Osteoblast (primary cell): ENCODE results near the gene RBX1. TPM values are rescaled to one million over a fixed set of nuclear protein-coding genes. Genes with fewer than 3 reads are reported as not detected.

Source experiments
- DNase-seq: peaks from one replicate; pipeline ENCODE4 v3.0.0; 2011; ENCODE audit warnings: low spot score, mixed read lengths; ENCODE audit not compliant: insufficient read length; ENCODE audit errors: missing footprints
- H2AFZ ChIP-seq: 2 replicates; pipeline ENCODE4 v1.6.0; 2011; ENCODE audit warnings: mild to moderate bottlenecking, low read length
- H3K27ac ChIP-seq: 2 replicates; pipeline ENCODE4 v1.5.1; 2011; ENCODE audit warnings: mild to moderate bottlenecking, low read depth, low read length, moderate library complexity
- H3K27me3 ChIP-seq: 2 replicates; pipeline ENCODE4 v1.6.0; 2012; ENCODE audit warnings: mild to moderate bottlenecking, control low read depth, inconsistent platforms, low read length, moderate library complexity; ENCODE audit not compliant: insufficient read depth
- H3K36me3 ChIP-seq: 2 replicates; pipeline ENCODE4 v1.5.1; 2011; ENCODE audit warnings: mild to moderate bottlenecking, low read length, control low read depth, moderate library complexity; ENCODE audit not compliant: insufficient read depth
- H3K4me1 ChIP-seq: 2 replicates; pipeline ENCODE4 v1.5.1; 2011; ENCODE audit warnings: mild to moderate bottlenecking, low read length, control low read depth, moderate library complexity; ENCODE audit not compliant: insufficient read depth
- H3K4me2 ChIP-seq: 2 replicates; pipeline ENCODE4 v1.6.0; 2011; ENCODE audit warnings: mild to moderate bottlenecking, low read length; ENCODE audit not compliant: insufficient read depth
- H3K4me3 ChIP-seq: fragments of 200-600 bp; sonication (generic); 3 replicates; pipeline ENCODE4 v1.5.1; 2012; ENCODE audit warnings: mild to moderate bottlenecking, low read length, inconsistent platforms; ENCODE audit not compliant: insufficient read depth
- H3K79me2 ChIP-seq: 2 replicates; pipeline ENCODE4 v1.6.0; 2012; ENCODE audit warnings: mild to moderate bottlenecking, low read length, control low read depth, inconsistent platforms; ENCODE audit not compliant: insufficient read depth
- H3K9me3 ChIP-seq: 2 replicates; pipeline ENCODE4 v1.5.1; 2011; ENCODE audit warnings: low read depth, low read length, control low read depth
- H4K20me1 ChIP-seq: 2 replicates; pipeline ENCODE4 v1.6.0; 2012; ENCODE audit warnings: mild to moderate bottlenecking, low read length, control low read depth; ENCODE audit not compliant: insufficient read depth
- CTCF ChIP-seq: IDR thresholded peaks from 2 replicates; pipeline ENCODE4 v1.5.1; 2011; ENCODE audit warnings: mild to moderate bottlenecking, low read depth, low read length, moderate library complexity; ENCODE audit errors: extremely low read depth
- total RNA-seq: library from RNA; depleted of rRNA; stranded (reverse); fragments of >200 nt; gene quantifications from 2 replicates; pipeline ENCODE4 v1.2.3, GENCODE V29; 2012

Gene RBX1
- total RNA-seq, 1 donor: 28.2 TPM

- Histone ChIP-seq H4K20me1 (peaks cover 4% of the 10 kb centered on the region), H2AFZ (no peak overlapping the region), H3K9me3 (no peaks in the 10 kb centered on the region), H3K36me3 (peaks cover 37% of the 10 kb centered on the region), H3K4me1 (no peaks in the 10 kb centered on the region), H3K79me2 (no peaks in the 10 kb centered on the region), H3K27ac (no peak overlapping the region), H3K4me2 (no peak overlapping the region), H3K4me3 (no peak overlapping the region), H3K27me3 (no peaks in the 10 kb centered on the region)
- no peak for DNase-seq
- TF ChIP-seq CTCF: no peak
Observed at GRCh38 chr22:40972587-40972986, 21.4 kb downstream of the RBX1 start.

GRCh38 chr22:40973144-40973543, 22.0 kb downstream of the RBX1 start:
- no peak overlapping the region for H3K4me3 ChIP-seq
- no peak overlapping the region for H2AFZ ChIP-seq
- H3K36me3 ChIP-seq: peaks cover 32% of the 10 kb centered on the region
- no peaks in the 10 kb centered on the region for H3K27me3 ChIP-seq
- no peaks in the 10 kb centered on the region for H3K79me2 ChIP-seq
- no peak overlapping the region for H3K4me2 ChIP-seq
- no peak overlapping the region for H3K27ac ChIP-seq
- H4K20me1 ChIP-seq: peaks cover 4% of the 10 kb centered on the region
- H3K9me3 ChIP-seq: no peaks in the 10 kb centered on the region
- TF ChIP-seq CTCF: no peak
- DNase-seq: no peak
- no peaks in the 10 kb centered on the region for H3K4me1 ChIP-seq

DNA sequence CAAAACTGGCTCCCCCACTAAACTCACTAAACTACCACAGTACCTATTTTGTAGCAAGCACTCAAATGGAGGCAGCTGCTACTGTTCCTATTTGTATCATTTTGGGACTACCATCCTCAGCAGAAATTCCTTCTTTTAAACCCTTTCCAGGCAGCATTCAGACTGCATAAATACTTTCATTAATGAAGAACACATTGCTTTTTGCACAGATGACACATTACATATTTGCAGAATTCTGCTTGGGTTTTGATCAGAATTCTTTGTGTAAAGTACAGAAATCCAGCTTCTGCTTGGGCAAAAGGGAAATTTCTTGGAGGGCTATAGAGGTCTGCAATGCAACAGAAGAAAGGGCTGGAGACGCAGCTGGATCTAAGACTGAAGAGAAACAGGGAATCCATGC, 24.2 kb downstream of the RBX1 start:
- no peak overlapping the region for H3K4me2 ChIP-seq
- no peaks in the 10 kb centered on the region for H3K4me1 ChIP-seq
- no peak for DNase-seq
- H3K9me3 ChIP-seq: no peaks in the 10 kb centered on the region
- peaks cover 14% of the 10 kb centered on the region for H3K36me3 ChIP-seq
- H3K4me3 ChIP-seq: no peak overlapping the region
- no peak overlapping the region for H3K27ac ChIP-seq
- H3K79me2 ChIP-seq: no peaks in the 10 kb centered on the region
- H4K20me1 ChIP-seq: peaks cover 4% of the 10 kb centered on the region
- no peak overlapping the region for H2AFZ ChIP-seq
- no peaks in the 10 kb centered on the region for H3K27me3 ChIP-seq
- TF ChIP-seq CTCF: no peak

DNA sequence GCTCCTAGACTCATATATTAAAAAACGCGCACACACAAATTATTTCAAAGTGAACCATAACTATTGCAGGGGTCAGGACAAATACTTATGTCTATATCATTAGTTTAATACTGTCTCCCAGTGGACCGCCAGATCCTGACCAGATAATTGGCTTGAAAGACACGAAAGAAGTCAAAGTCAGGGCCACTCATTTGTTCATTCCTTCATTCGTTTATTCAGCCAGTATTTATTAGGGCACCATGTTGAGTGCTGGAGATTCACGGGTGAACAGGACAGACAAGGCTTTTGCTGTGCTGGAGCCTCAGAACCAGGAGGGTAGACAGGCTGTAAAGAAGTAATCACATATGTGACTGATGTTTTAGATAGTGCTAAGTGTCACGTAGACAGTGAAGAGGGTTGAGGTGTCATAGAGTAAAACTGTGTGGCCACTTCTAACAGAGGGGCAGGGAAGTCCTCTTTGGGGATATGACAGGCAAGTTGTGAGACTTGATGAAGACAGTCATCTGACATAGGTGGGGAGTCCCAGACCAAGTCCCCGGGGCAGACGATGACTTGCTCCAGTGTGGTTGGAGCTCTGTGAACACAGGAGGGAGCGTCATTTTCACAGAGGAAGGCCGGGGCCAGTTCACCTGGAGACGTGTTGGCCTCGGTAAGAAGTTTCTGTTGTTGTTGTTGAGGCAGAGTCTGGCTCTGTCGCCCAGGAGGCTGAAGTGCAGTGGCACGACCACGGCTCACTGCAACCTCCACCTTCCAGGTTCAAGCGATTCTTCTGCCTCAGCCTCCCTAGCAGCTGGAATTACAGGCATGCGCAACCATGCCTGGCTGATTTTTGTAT, 25.9 kb downstream of the RBX1 start:
- H3K79me2 ChIP-seq: no peaks in the 10 kb centered on the region
- H3K4me3 ChIP-seq: no peak overlapping the region
- H3K27me3 ChIP-seq: no peaks in the 10 kb centered on the region
- no peaks in the 10 kb centered on the region for H3K4me1 ChIP-seq
- no peak overlapping the region for H2AFZ ChIP-seq
- H3K4me2 ChIP-seq: no peak overlapping the region
- no peak overlapping the region for H3K27ac ChIP-seq
- no peaks in the 10 kb centered on the region for H3K9me3 ChIP-seq
- peak; percentile 55 for DNase-seq
- peaks cover 9% of the 10 kb centered on the region for H3K36me3 ChIP-seq
- TF ChIP-seq CTCF: no peak
- no peaks in the 10 kb centered on the region for H4K20me1 ChIP-seq
